NOMO-1 treated with dmso at 0.1 percent for 144 hours (cell line): Measurements from ENCODE around the gene PRCP.
"Not testable (repeated sequence)": the region's sequence is repeated elsewhere in the genome, so short reads cannot be mapped to it uniquely, and the experiment has no call there.

ENCODE experiments used
- DNase-seq: peaks from one replicate; lab custom pipeline; 2025; ENCODE audit not compliant: unreplicated experiment; lab: John Stamatoyannopoulos, UW

PRCP gene

DNA sequence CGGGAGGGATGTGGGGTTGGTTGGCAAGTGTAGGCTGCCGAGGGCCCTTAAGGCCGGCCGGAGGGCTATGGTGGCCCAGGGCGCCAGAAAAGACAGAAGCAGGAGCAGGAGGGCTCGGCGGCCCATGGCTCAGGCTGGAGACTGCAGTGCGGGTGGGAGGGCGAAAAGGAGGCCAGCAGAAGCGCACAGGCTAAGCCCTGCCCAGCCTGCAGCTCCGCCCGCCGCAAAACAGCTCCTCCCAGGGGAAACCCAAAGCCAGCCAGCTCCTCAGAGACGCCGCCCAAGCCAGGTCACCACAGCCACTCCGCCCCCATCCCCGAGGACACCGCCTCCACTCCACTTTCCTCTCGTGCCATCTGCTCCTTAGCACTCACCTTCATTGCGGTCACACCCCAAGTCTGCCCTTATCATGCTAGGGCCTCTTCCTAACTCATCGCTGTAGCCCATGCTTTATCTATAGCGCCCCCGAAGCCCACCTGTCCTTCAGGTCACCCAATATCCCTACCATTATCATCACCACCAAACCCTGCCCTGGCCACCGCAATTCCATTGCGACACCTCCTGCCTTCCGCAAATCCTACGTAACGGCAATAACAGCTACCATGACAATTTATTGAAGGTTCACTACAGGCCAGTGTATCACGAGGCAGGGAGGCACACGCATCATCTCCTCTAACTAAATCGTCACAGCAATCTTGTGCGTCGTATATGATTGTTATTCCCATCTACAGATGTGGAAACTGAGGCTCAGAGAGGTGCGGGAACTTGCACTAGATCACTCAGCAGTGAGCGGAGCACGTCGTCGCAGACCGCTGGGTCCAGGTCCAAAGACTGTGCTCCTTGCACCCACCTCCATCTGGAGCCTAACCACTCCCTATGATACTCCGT lies at the start of gene PRCP:
TSS of gene PRCP (minus strand) at position 154 of the 888 bp plus-strand sequence. CDS start at position 126, 28 bp downstream.
- peak; percentile 93 for DNase-seq

- no peak for DNase-seq
Observed at GRCh38 chr11:82949352-82949751, 49.1 kb upstream of the PRCP start.

DNA sequence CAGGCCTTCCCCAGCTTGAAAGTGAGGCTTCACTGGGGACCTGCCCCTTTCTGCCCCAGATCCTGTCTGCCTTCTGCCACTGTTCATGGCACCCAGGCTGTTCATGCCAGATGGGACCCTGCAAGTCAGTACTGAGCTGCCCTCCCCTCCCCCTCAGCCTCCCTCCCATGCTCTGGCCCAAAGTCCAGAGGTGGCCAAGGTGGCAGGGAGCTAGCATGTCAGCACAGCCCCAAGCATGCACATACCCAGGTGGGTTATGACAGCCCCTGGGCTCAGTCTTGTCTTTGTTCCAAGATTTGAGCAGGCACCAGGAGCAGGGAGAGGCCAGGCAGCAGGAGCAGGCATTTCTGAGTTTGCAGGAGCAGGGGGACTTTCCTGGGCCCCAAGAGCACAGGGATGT lies 45.5 kb upstream of the PRCP start:
- DNase-seq, result no peak

GRCh38 chr11:82945041-82945440 lies 44.8 kb upstream of the PRCP start:
- not testable (repeated sequence) for DNase-seq

- no peak for DNase-seq
Observed at GRCh38 chr11:82944198-82944597, 44.0 kb upstream of the PRCP start.

- not testable (repeated sequence) for DNase-seq
Observed at GRCh38 chr11:82943430-82943829, 43.2 kb upstream of the PRCP start.

- no peak for DNase-seq
Observed at GRCh38 chr11:82942376-82942775, 42.1 kb upstream of the PRCP start.

- DNase-seq, result no peak
Observed at GRCh38 chr11:82939456-82939855, 39.2 kb upstream of the PRCP start.

GRCh38 chr11:82937554-82937953 lies 37.3 kb upstream of the PRCP start:
- no peak for DNase-seq

DNA sequence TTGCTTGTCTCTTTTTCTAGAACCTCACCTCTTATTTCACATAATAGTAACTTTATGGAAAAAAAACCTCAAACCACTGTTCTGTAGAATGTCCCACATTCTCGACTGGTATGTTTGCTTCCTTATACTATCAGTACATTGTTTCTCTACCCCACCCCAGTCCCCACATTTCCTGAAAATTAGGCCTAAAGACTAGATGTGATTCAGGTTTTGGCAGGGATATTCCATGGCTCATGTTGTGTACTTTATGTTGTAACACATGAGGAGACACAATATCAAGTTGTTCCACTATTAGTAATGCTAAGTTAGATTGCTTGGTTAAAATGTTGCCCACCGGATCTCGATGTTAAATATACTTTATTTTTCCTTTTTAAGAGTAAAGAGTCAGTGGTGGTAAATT lies 36.0 kb upstream of the PRCP start:
- no peak for DNase-seq

- no peak for DNase-seq
Observed at GRCh38 chr11:82932564-82932963, 32.3 kb upstream of the PRCP start.

GRCh38 chr11:82930734-82931133 lies 30.5 kb upstream of the PRCP start:
- DNase-seq, result no peak

GRCh38 chr11:82930229-82930628 lies 30.0 kb upstream of the PRCP start:
- DNase-seq, result no peak

GRCh38 chr11:82929121-82929520 lies 28.9 kb upstream of the PRCP start:
- DNase-seq, result no peak

DNA sequence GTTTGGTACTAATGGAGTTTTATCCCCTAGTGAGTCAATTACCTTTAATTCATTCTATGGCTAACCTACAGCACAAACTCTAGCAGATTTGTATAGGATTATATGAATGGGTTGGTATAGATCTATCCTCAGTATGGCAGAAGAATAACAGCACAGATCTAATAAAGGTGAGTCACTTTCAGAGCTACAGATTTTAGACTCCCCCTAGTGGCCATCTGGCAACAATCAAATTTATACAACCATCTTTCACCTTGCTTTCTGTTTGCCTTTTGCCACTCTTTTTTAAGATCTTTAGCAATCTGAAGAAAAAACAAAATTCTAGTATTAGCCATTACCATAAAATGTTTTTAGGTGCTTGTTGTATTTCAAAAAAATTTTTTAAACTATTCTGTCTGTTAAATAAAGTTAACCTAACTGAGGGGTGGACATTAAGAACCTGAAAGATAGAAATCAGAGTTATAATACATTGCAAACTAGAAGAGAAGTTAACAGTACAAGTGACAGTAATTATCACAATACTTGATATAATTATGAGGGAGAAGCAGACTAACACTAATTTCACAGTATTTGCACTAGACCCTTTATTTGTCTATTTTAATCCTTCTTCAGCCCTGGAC lies 27.1 kb upstream of the PRCP start:
- no peak for DNase-seq

DNA sequence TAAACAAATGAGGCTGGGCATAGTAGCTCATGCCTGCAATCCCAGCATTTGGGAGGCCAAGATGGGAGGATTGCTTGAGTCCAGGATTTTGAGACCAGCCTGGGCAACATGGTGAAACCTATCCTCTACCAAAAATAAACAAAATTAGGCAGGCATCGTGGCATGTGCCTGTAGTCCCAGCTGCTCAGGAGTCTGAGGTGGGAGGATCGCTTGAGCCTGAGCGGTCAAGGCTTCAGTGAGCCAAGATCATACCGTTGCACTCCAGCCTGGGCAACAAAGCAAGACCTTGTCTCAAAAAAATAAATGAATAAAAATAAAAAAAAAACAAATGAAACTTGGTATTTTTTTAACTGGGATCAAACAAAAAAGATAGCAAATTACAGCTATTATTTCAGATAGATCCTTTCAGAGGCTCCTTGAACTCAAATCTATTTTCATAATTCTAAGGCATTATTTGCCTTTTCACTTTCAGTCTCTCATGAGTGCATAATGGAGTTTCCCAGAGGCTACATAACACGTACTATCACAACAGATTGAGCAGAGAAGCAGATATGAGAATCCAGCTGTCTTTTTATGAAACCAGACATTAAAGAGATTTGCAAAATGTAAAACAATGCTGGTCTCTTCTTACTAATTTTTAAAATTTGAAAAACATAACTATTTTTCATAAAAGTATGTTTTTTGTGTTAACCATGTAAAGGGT lies 24.4 kb upstream of the PRCP start:
- DNase-seq, result no peak

DNA sequence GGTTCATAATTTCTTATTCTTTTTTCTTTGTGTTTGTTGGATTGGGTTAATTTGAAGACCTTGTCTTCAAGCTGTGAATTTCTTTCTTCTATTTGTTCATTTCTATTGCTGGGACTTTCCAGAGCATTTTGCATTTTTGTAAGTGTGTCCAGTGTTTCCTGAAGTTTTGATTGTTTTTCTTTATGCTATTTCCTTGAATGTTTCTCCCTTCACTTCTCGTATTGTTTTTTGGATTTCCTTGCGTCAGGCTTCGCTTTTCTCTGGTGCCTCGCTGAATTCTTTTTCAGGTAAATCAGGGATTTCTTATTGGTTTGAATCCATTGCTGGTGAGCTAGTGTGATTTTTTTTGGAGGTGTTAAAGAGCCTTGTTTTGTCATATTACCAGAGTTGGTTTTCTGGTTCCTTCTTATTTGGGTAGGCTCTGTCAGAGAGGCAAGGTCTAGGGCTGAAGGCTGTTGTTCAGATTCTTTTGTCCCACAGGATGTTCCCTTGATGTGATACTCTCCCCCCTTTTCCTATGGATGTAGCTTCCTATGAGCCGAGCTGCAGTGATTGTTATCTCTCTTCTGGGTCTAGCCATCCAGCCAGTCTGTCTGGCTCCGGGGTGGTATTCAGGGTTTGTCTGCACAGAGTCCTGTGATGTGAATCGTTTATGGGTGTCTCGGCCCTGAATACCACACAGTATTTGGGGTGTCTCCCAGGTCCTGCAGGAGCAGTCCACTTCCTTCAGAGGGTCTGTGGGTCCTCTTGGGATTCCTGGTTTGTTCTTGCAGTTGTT lies 22.4 kb upstream of the PRCP start:
- not testable (repeated sequence) for DNase-seq

- DNase-seq, result not testable (repeated sequence)
Observed at GRCh38 chr11:82920227-82920626, 20.0 kb upstream of the PRCP start.

DNA sequence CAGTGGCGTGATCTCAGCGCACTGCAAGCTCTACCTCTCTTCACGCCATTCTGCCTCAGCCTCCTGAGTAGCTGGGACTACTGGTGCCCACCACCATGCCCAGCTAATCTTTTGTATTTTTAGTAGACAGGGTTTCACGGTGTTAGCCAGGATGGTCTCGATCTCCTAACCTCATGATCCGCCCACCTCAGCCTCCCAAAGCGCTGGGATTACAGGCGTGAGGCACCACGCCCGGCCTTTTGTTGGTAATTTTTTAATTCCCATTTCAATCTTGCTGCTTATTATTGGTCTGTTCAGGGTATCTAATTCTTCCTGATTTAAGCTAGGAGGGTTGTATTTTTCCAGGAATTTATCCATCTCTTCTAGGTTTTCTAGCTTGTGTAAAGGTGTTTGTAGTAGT lies 19.6 kb upstream of the PRCP start:
- DNase-seq, result not testable (repeated sequence)

DNA sequence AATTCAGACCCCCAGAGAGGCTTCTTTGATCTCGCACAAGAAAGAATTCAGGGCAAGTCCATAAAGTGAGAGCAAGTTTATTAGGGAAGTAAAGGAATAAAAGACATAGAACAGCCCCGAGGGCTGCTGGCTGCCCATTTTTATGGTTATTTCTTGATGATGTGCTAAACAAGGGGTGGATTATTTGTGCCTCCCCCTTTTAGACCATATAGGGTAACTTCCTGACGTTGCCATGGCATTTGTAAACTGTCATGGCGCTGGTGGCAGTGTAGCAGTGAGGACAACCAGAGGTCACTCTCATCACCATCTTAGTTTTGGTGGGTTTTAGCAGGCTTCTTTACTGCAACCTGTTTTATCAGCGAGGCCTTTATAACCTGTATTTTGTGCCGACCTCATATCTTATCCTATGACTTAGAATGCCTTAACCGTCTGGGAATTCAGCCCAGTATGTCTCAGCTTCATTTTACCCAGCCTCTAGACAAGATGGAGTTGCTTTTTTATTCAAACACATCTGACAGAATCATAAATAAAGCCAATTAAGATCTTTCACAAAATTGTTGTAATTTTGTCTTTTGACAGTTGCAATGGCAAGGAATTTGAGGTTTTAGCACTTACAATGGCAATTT lies 8.9 kb upstream of the PRCP start:
- DNase-seq, result no peak

GRCh38 chr11:82908311-82908710 lies 8.1 kb upstream of the PRCP start:
- DNase-seq, result no peak
